AG04449 (cell line): ENCODE measurements around the gene PRDM8.

Experiments used
- CTCF ChIA-PET: fragments of 350-600 bp; formaldehyde crosslinking; extraction: SDS; loops from one replicate; lab custom pipeline; 2021; ENCODE audit warnings: antibody characterized with exemption; lab: Yijun Ruan, JAX
- POLR2A ChIA-PET: fragments of 400-600, 350-600 bp; formaldehyde crosslinking; extraction: SDS; loops from one replicate; lab custom pipeline; 2020; ENCODE audit warnings: antibody characterized with exemption, inconsistent platforms; lab: Yijun Ruan, JAX
- DNase-seq: peaks from one replicate; pipeline ENCODE4 v3.0.0-alpha.2; 2010; ENCODE audit warnings: low read depth, low spot score
- H3K4me3 ChIP-seq: 2 replicates; pipeline ENCODE4 v1.5.1; 2011; ENCODE audit warnings: low read depth, mild to moderate bottlenecking, control low read depth, low read length
- TF ChIP-seq, protein P1 (sequence below): IDR thresholded peaks from one replicate; pipeline ENCODE4 v1.5.1; 2011; ENCODE audit warnings: mild to moderate bottlenecking, moderate library complexity, low read length, control low read depth, inconsistent platforms; ENCODE audit not compliant: insufficient read depth; ENCODE audit errors: missing control alignments

Gene PRDM8

DNA sequence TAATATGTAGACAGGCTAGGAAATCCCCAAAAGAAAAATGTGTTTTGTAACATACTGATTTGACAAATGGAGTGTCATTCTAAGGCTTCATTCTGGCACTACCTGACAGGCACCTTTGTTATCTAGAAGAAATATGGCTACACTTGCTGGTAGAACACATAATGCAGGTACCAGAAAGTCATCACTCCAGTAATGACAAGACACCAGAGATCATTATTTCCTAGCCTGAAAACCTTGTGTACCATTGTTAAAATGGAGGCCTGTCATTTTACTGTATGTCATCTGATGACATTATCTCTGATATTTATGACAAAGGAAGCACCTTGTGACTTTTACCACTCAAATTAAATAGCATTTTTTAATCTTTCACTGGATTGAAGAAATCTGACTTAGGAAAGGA lies 55.6 kb downstream of the PRDM8 start:
- TF ChIP-seq, protein P1, sequence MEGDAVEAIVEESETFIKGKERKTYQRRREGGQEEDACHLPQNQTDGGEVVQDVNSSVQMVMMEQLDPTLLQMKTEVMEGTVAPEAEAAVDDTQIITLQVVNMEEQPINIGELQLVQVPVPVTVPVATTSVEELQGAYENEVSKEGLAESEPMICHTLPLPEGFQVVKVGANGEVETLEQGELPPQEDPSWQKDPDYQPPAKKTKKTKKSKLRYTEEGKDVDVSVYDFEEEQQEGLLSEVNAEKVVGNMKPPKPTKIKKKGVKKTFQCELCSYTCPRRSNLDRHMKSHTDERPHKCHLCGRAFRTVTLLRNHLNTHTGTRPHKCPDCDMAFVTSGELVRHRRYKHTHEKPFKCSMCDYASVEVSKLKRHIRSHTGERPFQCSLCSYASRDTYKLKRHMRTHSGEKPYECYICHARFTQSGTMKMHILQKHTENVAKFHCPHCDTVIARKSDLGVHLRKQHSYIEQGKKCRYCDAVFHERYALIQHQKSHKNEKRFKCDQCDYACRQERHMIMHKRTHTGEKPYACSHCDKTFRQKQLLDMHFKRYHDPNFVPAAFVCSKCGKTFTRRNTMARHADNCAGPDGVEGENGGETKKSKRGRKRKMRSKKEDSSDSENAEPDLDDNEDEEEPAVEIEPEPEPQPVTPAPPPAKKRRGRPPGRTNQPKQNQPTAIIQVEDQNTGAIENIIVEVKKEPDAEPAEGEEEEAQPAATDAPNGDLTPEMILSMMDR, result no peak
- no peak overlapping the region for H3K4me3 ChIP-seq
- ChIA-PET POLR2A (interaction anchor here (6.6 kb wide), 1 partner anchor 13 kb away, joined by 43 read pairs; the partner anchor contains the start of gene FGF5), CTCF (interaction anchor here (1.8 kb wide), 1 partner anchor 12 kb away, joined by 8 read pairs; no protein-coding TSS in a partner anchor)
- DNase-seq, result no peak

DNA sequence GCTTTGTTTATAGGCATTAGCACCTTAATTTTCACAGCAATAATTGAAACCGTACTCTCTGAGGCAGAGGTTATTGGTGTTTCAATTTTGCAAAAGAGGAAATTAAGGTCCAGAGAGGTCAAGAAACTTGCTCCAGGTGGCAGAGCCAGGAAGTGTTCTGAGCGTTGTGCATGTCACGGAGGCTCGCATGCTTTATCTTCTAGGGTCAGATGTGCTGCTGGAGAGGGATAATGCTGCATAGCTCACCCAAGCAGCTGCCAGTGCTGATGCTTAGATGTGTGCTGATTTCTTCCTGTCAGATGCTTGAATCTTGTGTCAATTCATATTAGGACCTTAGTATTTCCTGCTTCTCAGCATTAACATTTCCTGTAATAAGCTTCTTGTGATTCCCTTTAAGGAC lies 56.2 kb downstream of the PRDM8 start:
- ChIA-PET POLR2A (interaction anchor here (6.6 kb wide), 1 partner anchor 13 kb away, joined by 43 read pairs; the partner anchor contains the start of gene FGF5), CTCF (interaction anchor here (1.2 kb wide), 1 partner anchor 10 kb away, joined by 3 read pairs; no protein-coding TSS in a partner anchor)
- DNase-seq, result no peak
- TF ChIP-seq, protein P1, result no peak
- H3K4me3 ChIP-seq, result no peak overlapping the region
